HCEC 1CT (cell line): ENCODE measurements around the gene ARL4D.
"Not testable (repeated sequence)": the region's sequence is repeated elsewhere in the genome, so short reads cannot be mapped to it uniquely, and the experiment has no call there.

ENCODE experiments used
- DNase-seq: peaks from one replicate; pipeline ENCODE4 v3.0.0-alpha.2; 2017

Gene ARL4D

DNA sequence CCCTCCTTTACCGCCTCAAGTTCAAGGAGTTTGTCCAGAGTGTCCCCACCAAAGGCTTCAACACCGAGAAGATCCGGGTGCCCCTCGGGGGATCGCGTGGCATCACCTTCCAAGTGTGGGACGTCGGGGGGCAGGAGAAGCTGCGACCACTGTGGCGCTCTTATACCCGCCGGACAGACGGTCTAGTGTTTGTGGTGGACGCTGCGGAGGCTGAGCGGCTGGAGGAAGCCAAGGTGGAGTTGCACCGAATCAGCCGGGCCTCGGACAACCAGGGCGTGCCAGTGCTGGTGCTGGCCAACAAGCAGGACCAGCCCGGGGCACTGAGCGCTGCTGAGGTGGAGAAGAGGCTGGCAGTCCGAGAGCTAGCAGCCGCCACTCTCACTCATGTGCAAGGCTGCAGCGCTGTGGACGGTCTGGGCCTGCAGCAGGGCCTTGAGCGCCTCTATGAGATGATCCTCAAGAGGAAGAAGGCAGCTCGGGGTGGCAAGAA lies 1.1 kb downstream of the ARL4D start:
- no peak for DNase-seq

- peak; percentile 91 for DNase-seq
These were observed 2.3 kb downstream of the ARL4D start for GRCh38 chr17:43400943-43401717.

- DNase-seq: no peak
These were observed 3.3 kb downstream of the ARL4D start for GRCh38 chr17:43402078-43402477.

GRCh38 chr17:43402567-43402966 lies 3.8 kb downstream of the ARL4D start:
- DNase-seq: no peak

GRCh38 chr17:43403846-43404245 lies 5.1 kb downstream of the ARL4D start:
- DNase-seq: no peak

DNA sequence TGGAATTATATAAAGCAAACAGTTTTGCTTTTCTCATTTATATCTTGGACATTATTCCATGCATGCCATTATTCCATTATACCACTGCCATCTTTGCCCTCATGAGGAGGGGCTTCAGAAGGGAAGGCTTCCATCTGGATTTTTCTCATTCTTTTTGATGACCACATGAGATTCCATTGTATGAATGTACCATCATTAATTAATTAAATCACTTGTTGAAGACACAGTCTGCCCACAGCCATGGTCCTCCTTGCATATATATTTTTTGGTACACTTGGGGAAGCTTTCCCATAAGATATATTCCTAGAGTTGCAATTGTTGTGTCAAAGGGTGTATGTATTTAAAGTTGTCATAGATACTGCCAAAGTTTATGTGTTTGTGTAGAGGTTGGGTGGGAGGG lies 7.1 kb downstream of the ARL4D start:
- DNase-seq: no peak

- peak; percentile 61 for DNase-seq
These were observed 8.2 kb downstream of the ARL4D start for GRCh38 chr17:43406676-43407645.

GRCh38 chr17:43409131-43409530 lies 10.3 kb downstream of the ARL4D start:
- DNase-seq: no peak

GRCh38 chr17:43410557-43411368 lies 12.0 kb downstream of the ARL4D start:
- no peak for DNase-seq

GRCh38 chr17:43411369-43411677 lies 12.5 kb downstream of the ARL4D start:
- no peak for DNase-seq

GRCh38 chr17:43411749-43412148 lies 13.0 kb downstream of the ARL4D start:
- no peak for DNase-seq

- no peak for DNase-seq
These were observed 13.4 kb downstream of the ARL4D start for GRCh38 chr17:43412166-43412565.

- no peak for DNase-seq
These were observed 18.5 kb downstream of the ARL4D start for GRCh38 chr17:43416998-43417890.

GRCh38 chr17:43418441-43419374 lies 19.9 kb downstream of the ARL4D start:
- peak; percentile 90 for DNase-seq

DNA sequence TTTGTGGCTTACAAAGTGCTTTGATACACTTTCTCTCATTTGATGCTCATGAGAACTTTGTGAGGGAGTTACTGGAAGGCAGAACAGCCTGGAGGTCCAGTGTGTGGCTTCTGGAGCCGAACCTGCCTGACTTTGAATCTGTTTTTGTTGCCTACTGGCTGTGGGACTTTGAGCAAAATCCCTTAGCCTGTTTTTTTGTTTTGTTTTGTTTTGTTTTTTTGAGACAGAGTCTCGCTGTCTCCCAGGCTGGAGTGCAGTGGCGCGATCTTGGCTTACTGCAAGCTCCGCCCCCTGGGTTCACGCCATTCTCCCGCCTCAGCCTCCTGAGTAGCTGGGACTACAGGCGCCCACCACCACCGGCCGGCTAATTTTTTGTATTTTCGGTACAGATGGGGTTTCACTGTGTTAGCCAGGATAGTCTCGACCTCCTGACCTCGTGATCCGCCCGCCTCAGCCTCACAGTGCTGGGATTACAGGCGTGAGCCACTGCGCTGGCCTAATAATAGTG lies 20.6 kb downstream of the ARL4D start:
- not testable (repeated sequence) for DNase-seq

DNA sequence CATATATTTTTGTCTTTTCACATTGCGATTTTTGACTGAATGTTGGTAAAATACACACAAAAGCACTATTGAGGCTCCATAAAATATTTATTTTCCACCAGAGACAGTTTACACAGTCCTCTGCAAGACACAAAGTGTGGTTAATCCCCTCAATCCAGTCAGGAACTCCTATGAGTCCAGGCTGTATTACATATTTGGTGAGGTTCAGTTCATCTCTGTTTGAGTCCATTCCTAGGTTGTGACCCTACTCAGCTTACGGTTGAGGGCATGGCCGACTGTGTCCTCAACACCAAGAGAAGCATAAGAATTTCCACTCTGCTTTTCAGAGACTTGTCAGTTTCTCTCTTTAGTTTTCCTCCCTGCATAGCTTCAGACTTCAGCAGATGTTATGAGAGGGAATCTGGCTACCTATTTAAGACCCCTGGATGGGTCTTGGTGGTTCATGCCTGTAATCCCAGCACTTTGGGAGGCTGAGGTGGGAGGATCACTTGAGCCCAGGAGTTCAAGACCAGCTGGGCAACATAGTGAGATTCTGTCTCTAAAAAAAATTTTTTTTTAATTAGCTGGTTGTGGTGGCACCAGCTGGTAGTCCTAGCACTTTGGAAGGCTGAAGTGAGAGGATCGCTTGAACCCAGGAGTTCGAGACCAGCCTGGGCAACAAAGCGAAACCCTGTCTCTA lies 25.1 kb downstream of the ARL4D start:
- no peak for DNase-seq

DNA sequence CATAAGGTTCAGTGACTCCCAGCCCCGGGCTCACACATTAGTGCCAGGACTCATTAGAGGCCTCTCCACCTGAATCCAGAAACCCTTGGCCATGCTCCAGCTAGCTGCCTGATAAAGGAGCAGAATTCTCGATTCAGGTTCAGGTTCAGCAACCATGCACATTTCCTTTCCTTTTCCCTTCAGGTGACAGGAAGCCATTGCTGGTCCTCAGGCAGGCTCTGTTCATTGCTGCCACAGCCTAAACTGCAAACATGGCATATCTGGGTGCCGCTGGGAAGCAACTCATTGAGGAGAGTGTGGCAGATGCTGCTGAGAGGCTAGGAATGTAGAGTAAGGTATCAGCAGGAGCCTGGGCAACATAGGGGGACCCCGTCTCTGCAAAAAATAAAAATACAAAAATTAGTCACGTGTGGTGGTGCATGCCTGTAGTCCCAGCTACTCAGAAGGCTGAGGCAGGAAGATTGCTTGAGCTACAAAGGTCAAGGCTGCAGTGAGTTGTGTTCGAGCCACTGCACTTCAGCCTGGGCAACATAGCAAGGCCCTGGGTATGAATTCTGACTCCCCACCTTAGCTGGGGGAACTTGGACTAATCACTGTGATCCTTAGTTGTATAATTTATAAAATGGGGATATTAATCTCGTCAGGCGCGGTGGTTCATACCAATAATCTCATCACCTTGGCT lies 28.7 kb downstream of the ARL4D start:
- DNase-seq: no peak

DNA sequence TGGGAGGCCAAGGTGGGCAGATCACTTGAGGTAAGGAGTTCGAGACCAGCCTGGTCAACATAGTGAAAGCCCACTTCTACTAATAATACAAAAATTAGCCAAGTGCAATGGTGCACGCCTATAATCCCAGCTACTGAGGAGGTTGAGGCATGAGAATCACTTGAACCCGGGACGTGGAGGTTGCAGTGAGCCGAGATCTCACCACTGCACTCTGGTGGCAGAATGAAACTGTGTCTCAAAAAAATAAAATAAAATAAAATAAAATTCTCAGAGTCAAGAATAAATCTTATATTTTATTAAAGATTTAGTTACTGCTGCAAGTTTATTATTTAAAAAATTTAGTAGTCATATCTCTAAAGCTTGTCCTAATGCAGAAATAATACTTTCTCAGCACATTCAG lies 29.7 kb downstream of the ARL4D start:
- DNase-seq: no peak
